Subcutaneous adipose tissue (tissue), 4 donors: ENCODE data around the gene FGR. TPM values are rescaled to one million over a fixed set of nuclear protein-coding genes. Genes with fewer than 3 reads are reported as not detected.

Experiments
- total RNA-seq, 4 donors: library from RNA; depleted of rRNA; stranded (reverse); fragments of >200 nt; gene quantifications; one replicate each; pipeline ENCODE4 v1.1.0, GENCODE V29; 2016
- TF ChIP-seq, protein P1 (sequence below): fragments of 450-650 bp; IDR thresholded peaks from one replicate; pipeline ENCODE4 v1.5.1; 2016; ENCODE audit warnings: low read depth, mild to moderate bottlenecking, control low read depth, antibody characterized with exemption, moderate library complexity

The FGR gene
- total RNA-seq, 4 donors from 2014 or later: 22.4 to 179 (median 44.6) TPM

GRCh38 chr1:27571439-27572018, 63.5 kb downstream of the FGR start:
- TF ChIP-seq, protein P1, sequence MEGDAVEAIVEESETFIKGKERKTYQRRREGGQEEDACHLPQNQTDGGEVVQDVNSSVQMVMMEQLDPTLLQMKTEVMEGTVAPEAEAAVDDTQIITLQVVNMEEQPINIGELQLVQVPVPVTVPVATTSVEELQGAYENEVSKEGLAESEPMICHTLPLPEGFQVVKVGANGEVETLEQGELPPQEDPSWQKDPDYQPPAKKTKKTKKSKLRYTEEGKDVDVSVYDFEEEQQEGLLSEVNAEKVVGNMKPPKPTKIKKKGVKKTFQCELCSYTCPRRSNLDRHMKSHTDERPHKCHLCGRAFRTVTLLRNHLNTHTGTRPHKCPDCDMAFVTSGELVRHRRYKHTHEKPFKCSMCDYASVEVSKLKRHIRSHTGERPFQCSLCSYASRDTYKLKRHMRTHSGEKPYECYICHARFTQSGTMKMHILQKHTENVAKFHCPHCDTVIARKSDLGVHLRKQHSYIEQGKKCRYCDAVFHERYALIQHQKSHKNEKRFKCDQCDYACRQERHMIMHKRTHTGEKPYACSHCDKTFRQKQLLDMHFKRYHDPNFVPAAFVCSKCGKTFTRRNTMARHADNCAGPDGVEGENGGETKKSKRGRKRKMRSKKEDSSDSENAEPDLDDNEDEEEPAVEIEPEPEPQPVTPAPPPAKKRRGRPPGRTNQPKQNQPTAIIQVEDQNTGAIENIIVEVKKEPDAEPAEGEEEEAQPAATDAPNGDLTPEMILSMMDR: no peak

DNA sequence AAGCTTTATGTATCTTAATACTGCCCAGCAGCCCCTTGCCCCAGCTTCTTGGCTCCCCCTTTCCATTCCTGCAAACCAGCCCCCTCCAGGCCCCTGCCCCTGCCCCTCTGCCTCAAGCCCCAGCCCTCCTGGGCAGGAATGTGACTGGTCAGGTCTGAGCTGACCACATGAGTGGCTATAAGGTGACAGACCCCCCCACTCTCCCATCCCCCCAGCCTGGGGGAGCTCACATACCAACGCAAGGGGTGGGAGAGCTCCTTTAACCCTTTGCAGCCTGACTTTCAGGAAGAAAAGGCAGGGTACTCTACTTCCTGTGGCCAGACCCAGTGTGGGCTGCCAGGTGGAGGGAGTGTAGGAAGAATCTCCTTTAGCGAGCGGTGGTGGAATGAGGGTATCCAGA, 64.2 kb downstream of the FGR start:
- TF ChIP-seq, protein P1: no peak

DNA sequence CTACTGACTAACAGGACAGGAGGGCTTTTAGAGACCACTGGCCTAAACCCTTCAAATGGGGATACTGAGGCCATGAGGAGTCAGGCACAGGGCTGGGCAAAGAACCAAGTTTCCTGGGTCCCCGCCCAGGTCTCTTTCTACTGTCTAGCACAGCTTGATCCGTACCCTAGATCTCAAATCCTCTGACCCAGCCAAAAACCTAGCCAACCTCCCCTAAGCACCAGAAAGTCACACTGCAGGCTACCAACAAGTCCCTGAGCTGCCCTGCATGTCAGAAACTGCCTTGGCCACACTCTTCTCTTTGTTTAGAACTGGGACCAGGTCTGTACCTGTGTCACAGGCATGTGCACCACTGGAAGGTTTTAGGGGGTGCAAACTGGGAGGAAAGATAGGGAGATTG, 64.6 kb downstream of the FGR start:
- TF ChIP-seq, protein P1: no peak

DNA sequence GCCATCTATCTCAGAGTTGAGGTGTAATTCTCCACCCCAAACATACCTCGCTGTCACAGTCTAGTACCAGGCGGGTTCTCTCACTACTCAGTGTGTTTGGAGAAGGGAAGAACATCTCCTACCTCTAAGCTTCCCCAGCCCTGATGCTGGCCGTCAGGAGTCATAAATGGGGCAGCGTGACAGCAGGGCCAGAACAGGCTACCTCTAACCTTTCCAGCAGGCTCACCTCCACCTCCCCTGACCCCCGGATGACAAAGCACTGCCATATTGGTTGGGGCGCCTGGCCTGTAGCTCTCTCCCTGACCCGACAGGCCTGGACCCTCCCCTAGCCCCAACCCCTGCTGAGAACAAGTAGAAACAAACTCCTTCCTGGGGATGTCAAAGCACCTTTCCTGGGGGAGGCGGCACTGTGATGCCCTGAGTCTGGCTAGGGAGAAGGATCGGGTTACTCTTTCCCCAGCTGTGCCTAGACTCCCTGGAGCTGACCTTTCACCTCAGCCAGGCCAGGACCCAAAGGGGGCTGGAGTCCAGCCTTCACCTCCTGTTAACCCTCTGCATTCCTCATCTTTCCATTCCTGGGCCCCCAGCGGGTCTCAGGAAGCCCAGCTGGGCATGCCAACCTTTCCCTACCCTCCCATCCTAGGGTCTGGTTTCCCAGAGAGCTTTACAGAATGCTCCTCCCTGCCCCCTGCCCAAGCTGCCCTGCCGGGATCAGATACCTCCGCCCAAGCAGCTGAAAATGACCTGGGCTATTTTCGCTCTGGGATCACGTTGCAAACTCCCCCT, 65.3 kb downstream of the FGR start:
- TF ChIP-seq, protein P1: no peak

- TF ChIP-seq, protein P1: no peak
These were observed 65.9 kb downstream of the FGR start for GRCh38 chr1:27569088-27569460.

DNA sequence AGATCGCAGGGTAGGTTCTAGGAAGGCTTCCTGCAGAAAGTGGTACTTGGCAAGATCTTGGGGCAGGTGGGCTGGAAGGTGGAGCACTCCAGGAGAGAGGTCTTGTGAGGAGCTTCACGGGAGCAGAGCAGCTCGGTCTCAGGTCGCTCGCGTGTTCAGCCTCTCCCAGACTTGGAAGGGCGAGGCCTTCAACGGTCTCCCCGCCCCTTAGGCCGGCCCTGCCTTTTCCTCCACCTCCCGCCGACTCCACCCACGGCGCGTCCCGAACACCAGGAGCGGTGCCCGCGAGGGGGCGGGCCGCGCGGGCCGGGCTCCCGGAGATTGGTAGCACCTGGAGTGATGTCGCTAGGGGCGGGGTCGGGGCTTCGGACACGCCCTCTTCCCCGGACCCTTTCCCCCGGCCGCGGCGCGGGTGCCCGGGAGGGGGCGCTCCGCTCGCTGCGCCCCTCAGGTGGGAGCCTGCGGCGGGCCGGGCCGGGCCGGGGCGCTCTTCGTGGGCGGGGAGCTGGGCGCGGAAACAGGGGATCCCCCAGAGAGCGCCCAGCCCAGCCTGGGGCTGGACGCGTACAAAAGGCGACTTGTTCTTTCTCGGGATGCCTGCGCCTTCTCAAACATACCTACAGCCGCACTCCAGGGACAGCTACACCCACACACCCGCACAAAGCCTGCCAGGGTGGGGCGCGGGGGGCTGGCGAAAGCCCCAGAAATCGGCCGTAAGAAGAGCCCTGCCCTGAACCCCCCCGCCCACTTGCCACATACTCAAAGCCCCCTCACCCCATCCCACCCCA, 66.5 kb downstream of the FGR start:
- TF ChIP-seq, protein P1: no peak

DNA sequence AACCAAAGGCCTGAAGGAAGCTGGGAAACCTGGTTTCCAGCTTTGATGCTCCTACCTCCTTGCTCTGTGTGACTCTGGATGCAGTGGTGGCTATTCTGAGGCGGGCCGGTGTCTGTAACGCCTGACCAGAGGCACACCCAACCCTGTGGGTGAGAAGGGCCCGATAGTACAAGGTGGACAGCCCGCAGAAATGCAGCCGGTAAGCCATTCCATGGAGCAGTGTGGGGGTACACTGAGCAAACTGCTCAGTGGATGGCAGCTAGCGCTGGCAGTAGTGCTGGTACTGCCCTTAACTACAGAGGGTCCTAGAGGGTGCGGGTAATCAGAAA, 67.0 kb downstream of the FGR start:
- TF ChIP-seq, protein P1: no peak
